ENCODE data around the gene INCENP. TPM values are rescaled to one million over a fixed set of nuclear protein-coding genes. Genes with fewer than 3 reads are reported as not detected.

The INCENP gene
- total RNA-seq, 1 donor from 2014 or later, result 26.2 TPM

DNA sequence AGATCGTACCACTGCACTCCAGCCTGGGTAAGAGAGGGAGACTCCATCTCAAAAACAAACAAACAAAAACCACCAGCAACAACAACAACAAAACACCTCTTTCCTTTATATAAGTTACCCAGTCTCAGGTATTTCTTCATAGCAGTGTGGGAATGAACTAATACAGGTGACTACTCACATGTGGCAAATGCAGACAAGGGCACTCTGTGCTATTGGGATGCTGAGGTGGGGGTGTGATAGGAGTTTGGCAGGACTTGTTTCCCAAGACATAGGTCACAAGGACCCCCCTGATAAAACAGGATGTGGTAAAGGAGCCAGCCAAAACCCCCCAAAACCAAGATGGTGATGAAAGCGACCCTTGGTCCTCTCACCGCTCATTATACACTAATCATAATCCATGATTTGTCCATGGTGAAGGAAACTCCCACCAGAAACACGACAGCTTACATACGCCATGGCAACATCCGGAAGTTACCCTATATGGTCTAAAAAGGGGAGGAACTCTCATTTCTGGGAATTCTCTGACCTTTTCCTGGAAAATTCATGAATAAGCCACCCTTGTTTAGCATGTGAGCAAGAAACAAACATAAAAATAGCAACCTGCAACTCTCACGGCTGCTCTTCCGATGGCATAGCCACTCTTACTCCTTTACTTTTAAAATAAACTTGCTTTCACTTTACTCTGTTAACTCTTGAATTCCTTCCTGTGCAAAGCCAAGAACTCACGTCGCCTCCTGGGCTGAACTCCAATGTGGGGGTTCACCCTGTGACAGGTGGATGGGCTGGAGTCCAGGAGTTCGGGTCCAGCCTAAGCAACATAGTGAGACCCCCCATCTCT, 18.8 kb upstream of the INCENP start:
- no peaks in the 10 kb centered on the region for H3K27me3 Mint-ChIP-seq (ENCODE audit: unreplicated experiment)
- TF ChIP-seq, protein P1, sequence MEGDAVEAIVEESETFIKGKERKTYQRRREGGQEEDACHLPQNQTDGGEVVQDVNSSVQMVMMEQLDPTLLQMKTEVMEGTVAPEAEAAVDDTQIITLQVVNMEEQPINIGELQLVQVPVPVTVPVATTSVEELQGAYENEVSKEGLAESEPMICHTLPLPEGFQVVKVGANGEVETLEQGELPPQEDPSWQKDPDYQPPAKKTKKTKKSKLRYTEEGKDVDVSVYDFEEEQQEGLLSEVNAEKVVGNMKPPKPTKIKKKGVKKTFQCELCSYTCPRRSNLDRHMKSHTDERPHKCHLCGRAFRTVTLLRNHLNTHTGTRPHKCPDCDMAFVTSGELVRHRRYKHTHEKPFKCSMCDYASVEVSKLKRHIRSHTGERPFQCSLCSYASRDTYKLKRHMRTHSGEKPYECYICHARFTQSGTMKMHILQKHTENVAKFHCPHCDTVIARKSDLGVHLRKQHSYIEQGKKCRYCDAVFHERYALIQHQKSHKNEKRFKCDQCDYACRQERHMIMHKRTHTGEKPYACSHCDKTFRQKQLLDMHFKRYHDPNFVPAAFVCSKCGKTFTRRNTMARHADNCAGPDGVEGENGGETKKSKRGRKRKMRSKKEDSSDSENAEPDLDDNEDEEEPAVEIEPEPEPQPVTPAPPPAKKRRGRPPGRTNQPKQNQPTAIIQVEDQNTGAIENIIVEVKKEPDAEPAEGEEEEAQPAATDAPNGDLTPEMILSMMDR (IDR thresholded peaks at IDR 0.05), result no peak
- no peaks in the 10 kb centered on the region for H3K36me3 Mint-ChIP-seq (ENCODE audit: unreplicated experiment)
- H3K4me1 Mint-ChIP-seq (ENCODE audit: unreplicated experiment), result peaks cover 13% of the 10 kb centered on the region
- H3K27ac Mint-ChIP-seq (ENCODE audit: unreplicated experiment), result no peak overlapping the region
- no peak overlapping the region for H3K4me3 Mint-ChIP-seq (ENCODE audit: unreplicated experiment)
- H3K9me3 Mint-ChIP-seq (ENCODE audit: unreplicated experiment), result no peaks in the 10 kb centered on the region
- no peak for DNase-seq (ENCODE audit: extremely low spot score, unreplicated experiment)

DNA sequence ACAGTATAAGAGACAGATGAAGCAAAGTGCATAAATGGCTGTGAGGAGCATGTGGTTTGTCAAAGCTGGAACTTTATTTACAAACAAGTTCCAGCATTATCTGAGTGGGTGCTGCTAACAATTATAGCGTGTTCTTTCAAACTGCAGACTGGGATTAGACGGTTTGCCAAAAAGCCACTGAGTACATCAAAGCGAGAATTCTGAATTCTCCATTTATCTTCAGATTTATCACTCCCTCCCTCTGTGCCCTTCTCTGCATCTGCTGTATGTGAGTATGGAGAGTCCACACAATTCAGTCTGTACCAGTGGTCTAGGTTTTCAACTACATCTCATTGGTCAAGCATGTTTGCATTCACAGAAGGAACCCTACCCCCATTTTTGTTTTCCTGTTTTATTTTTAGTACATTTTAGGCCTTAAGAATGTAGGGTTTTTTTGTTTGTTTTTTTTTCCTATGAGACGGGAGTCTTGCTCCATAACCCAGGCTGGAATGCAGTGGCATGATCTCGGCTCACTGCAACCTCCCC, 18.1 kb upstream of the INCENP start:
- Mint-ChIP-seq H3K4me3 (ENCODE audit: unreplicated experiment) (no peak overlapping the region), H3K9me3 (ENCODE audit: unreplicated experiment) (no peaks in the 10 kb centered on the region), H3K27ac (ENCODE audit: unreplicated experiment) (no peak overlapping the region), H3K4me1 (ENCODE audit: unreplicated experiment) (peaks cover 13% of the 10 kb centered on the region), H3K36me3 (ENCODE audit: unreplicated experiment) (no peaks in the 10 kb centered on the region), H3K27me3 (ENCODE audit: unreplicated experiment) (no peaks in the 10 kb centered on the region)
- no peak for DNase-seq (ENCODE audit: extremely low spot score, unreplicated experiment)
- TF ChIP-seq, protein P1 (IDR thresholded peaks at IDR 0.05), result no peak

DNA sequence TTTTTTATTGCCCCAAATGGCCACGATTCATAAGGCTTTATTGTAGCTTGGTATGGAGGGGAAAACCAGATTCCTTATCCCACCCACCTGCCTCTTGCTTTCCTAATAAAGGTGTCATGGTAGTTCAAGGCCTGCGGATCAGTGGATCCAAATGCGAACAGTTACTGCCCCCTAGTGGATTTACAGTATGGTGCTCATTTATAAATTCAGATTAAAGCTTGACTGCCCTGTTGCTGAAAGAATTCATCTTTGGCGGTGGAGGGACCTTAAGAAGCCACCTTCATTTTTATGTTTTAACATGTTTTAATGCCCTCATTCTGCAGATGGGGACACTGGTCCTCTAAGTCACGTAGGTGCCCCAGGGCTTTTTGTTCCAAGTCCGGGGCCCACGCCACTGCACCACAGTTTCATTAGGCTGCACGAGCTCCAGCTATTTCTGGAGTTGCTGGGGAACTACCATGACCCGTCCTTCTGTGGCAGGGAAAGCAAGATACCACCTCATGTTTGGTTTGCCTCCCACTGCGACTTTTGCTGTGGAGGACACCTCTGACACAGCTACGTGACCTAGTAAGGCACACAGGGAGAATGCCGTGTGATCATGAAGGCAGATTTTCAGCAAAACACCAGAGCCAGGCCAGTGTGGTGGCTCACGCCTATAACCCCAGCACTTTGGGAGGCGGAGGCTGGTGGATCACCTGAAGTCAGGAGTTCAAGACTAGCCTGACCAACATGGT, 15.6 kb upstream of the INCENP start:
- Mint-ChIP-seq H3K27ac (ENCODE audit: unreplicated experiment) (no peak overlapping the region), H3K27me3 (ENCODE audit: unreplicated experiment) (no peaks in the 10 kb centered on the region), H3K36me3 (ENCODE audit: unreplicated experiment) (no peaks in the 10 kb centered on the region), H3K4me3 (ENCODE audit: unreplicated experiment) (no peak overlapping the region), H3K4me1 (ENCODE audit: unreplicated experiment) (peaks cover 13% of the 10 kb centered on the region), H3K9me3 (ENCODE audit: unreplicated experiment) (no peaks in the 10 kb centered on the region)
- no peak for DNase-seq (ENCODE audit: extremely low spot score, unreplicated experiment)
- TF ChIP-seq, protein P1 (IDR thresholded peaks at IDR 0.05), result peak; percentile 80

DNA sequence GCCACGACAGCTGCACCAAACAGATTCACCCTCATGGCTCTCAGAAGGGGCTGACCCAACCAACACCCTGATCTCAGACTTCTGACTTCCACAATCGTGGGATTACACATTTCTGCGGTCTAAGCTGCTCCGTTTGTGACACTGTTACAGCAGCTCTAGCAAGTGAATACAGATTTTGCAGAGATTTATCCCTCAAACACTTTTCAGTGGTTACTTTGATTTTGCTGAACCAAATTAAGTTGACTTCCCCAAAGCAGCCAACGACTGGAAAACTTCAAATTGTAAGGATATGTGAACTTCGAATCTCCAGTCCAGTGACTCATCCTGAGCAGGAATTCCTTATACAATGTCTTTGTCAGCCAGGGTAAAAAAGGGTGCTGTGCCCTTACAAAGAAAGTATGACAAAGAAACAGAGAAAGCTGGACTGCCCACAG, 14.8 kb upstream of the INCENP start:
- Mint-ChIP-seq H3K27ac (ENCODE audit: unreplicated experiment) (no peak overlapping the region), H3K36me3 (ENCODE audit: unreplicated experiment) (no peaks in the 10 kb centered on the region), H3K4me3 (ENCODE audit: unreplicated experiment) (no peak overlapping the region), H3K4me1 (ENCODE audit: unreplicated experiment) (peaks cover 13% of the 10 kb centered on the region), H3K27me3 (ENCODE audit: unreplicated experiment) (no peaks in the 10 kb centered on the region), H3K9me3 (ENCODE audit: unreplicated experiment) (no peaks in the 10 kb centered on the region)
- DNase-seq (ENCODE audit: extremely low spot score, unreplicated experiment), result no peak
- TF ChIP-seq, protein P1 (IDR thresholded peaks at IDR 0.05), result no peak

All from osteocyte (in vitro differentiated cells).